GM06990 (cell line): ENCODE results near the gene INSYN1.
"Not testable (repeated sequence)": the region's sequence is repeated elsewhere in the genome, so short reads cannot be mapped to it uniquely, and the experiment has no call there.

ENCODE experiments used
- DNase-seq: peaks from one replicate; pipeline ENCODE4 v3.0.0-alpha.2; 2011; ENCODE audit not compliant: insufficient read length; ENCODE audit errors: extremely low read depth
- H3K27me3 ChIP-seq: replicated peaks from 2 replicates; pipeline ENCODE4 v1.6.0; 2011; ENCODE audit warnings: low read length; ENCODE audit not compliant: control insufficient read depth, insufficient read depth
- H3K36me3 ChIP-seq: 2 replicates; pipeline ENCODE4 v1.5.1; 2011; ENCODE audit warnings: low read length; ENCODE audit not compliant: control insufficient read depth, insufficient read depth
- H3K4me3 ChIP-seq: replicated peaks from 2 replicates; pipeline ENCODE4 v1.5.1; 2011; ENCODE audit warnings: low read depth, mild to moderate bottlenecking, control low read depth, low read length
- CTCF ChIP-seq: IDR thresholded peaks from 2 replicates; pipeline ENCODE4 v1.5.1; 2011; ENCODE audit warnings: low read length, control low read depth, mild to moderate bottlenecking, inconsistent platforms; ENCODE audit not compliant: insufficient read depth, poor library complexity, severe bottlenecking

The INSYN1 gene

GRCh38 chr15:73796331-73796831 is 43.2 kb upstream of the INSYN1 start:
- TF ChIP-seq CTCF = no peak
- DNase-seq = no peak

GRCh38 chr15:73794443-73795133 is 41.4 kb upstream of the INSYN1 start:
- Histone ChIP-seq H3K27me3 (no peaks in the 10 kb centered on the region; the same call in 1 of the 2 replicates), H3K4me3 (no peak overlapping the region), H3K36me3 (no peaks in the 10 kb centered on the region)
- no peak for DNase-seq
- no peak for TF ChIP-seq CTCF

More at GRCh38 chr15:73796331-73796831, 43.2 kb upstream of the INSYN1 start:
- Histone ChIP-seq H3K36me3 (no peaks in the 10 kb centered on the region), H3K27me3 (no peaks in the 10 kb centered on the region; the same call in 1 of the 2 replicates), H3K4me3 (no peak overlapping the region)

- H3K36me3 ChIP-seq, H3K4me3 ChIP-seq, DNase-seq, H3K27me3 ChIP-seq: not testable (repeated sequence)
Measured at GRCh38 chr15:73792899-73793541, 39.9 kb upstream of the INSYN1 start.

- no peak for DNase-seq
- TF ChIP-seq CTCF = no peak
- no peaks in the 10 kb centered on the region; the same call in 1 of the 2 replicates for H3K27me3 ChIP-seq
- H3K36me3 ChIP-seq = no peaks in the 10 kb centered on the region
- no peak overlapping the region for H3K4me3 ChIP-seq
Measured at GRCh38 chr15:73792415-73792814, 39.3 kb upstream of the INSYN1 start.

- no peaks in the 10 kb centered on the region; the same call in 1 of the 2 replicates for H3K27me3 ChIP-seq
- no peak overlapping the region for H3K4me3 ChIP-seq
- no peak for DNase-seq
- no peak for TF ChIP-seq CTCF
- no peaks in the 10 kb centered on the region for H3K36me3 ChIP-seq
Measured at GRCh38 chr15:73789521-73790240, 36.5 kb upstream of the INSYN1 start.

GRCh38 chr15:73787621-73788020 is 34.5 kb upstream of the INSYN1 start:
- no peak for DNase-seq
- Histone ChIP-seq H3K36me3 (no peaks in the 10 kb centered on the region), H3K27me3 (no peaks in the 10 kb centered on the region; the same call in 1 of the 2 replicates), H3K4me3 (no peak overlapping the region)
- no peak for TF ChIP-seq CTCF
